ENCODE data around the gene KCTD19. TPM values are rescaled to one million over a fixed set of nuclear protein-coding genes. Genes with fewer than 3 reads are reported as not detected.
A peak's percentile ranks its signal among the peaks of the same experiment; 100 is the strongest.

The KCTD19 gene
- total and polyA plus RNA-seq, 5 donors from 2014 or later: not detected

DNA sequence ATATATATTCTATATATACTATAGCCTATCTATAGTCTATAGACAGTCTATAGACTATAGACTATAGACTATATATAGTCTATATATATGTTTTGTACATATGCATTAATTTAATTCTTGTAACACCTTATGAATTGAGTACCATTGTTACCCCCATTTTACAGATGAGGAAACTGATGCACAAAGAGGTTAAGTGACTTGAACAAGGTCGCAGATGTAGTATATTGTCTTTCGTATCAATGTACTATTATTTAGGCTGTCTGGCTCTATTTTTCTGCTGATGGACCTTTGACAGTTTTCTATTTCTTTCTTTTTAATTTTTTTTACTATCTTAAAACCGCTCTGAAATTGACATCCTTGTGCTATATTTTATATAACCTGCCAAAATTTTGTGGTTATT is 14.7 kb upstream of the KCTD19 start:
- peaks cover 0 to 2% (median 0%) of the 10 kb centered on the region in 7 donors for H3K9me3 Mint-ChIP-seq
- Histone ChIP-seq H3K9me3 (ENCODE audit: control insufficient read depth in 2 of 2, low read length in 2 of 2) (no peaks in the 10 kb centered on the region), H3K4me3 (ENCODE audit: low read depth, low read length) (no peak overlapping the region), H3K36me3 (ENCODE audit: control insufficient read depth, insufficient read depth, low read length) (no peaks in the 10 kb centered on the region), H3K27ac (ENCODE audit: insufficient read depth, low read length, poor library complexity, severe bottlenecking) (no peak overlapping the region), H3K4me1 (ENCODE audit: control insufficient read depth, insufficient read depth, low read length, poor library complexity, severe bottlenecking) (no peaks in the 10 kb centered on the region), H3K27me3 (ENCODE audit: control insufficient read depth, insufficient read depth, low read length) (peaks cover 16% of the 10 kb centered on the region)
- H3K27ac Mint-ChIP-seq: no peak overlapping the region
- no peaks in the 10 kb centered on the region for H3K36me3 Mint-ChIP-seq
- DNase-seq (no peak), ATAC-seq (ENCODE audit: low read depth in 2 of 2) (no peak)
- no peak overlapping the region for H3K4me3 Mint-ChIP-seq
- peaks cover 29% of the 10 kb centered on the region for H3K27me3 Mint-ChIP-seq
- H3K4me1 Mint-ChIP-seq: no peaks in the 10 kb centered on the region

DNA sequence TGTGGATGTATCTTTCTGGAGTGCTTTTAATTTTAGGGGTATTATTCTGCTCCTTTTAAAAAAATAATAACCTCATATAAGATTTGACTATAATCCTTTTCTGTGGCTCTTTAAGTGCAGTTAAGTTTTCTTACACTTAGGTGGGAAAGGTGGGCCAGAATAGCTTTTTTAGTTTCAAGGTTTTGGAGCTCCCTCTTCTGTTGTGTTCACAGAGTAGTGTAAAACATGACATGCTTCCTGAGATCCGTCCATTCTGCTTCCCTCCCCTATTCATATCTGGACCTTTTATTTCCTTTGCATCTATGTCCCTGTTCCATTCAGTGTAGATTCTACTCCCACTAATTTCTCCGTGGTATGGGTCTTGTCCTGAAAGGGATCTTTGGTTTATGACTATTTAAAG is 12.9 kb upstream of the KCTD19 start:
- DNase-seq (no peak), ATAC-seq (ENCODE audit: low read depth in 2 of 2) (no peak)
- Histone ChIP-seq H3K27ac (ENCODE audit: insufficient read depth, low read length, poor library complexity, severe bottlenecking) (no peak overlapping the region), H3K9me3 (ENCODE audit: control insufficient read depth in 2 of 2, low read length in 2 of 2) (no peaks in the 10 kb centered on the region), H3K36me3 (ENCODE audit: control insufficient read depth, insufficient read depth, low read length) (no peaks in the 10 kb centered on the region), H3K27me3 (ENCODE audit: control insufficient read depth, insufficient read depth, low read length) (peaks cover 12% of the 10 kb centered on the region), H3K4me3 (ENCODE audit: low read depth, low read length) (no peak overlapping the region), H3K4me1 (ENCODE audit: control insufficient read depth, insufficient read depth, low read length, poor library complexity, severe bottlenecking) (no peaks in the 10 kb centered on the region)
- H3K9me3 Mint-ChIP-seq: peaks cover 0 to 11% (median 2%) of the 10 kb centered on the region in 7 donors
- peaks cover 24% of the 10 kb centered on the region for H3K27me3 Mint-ChIP-seq
- no peak overlapping the region for H3K27ac Mint-ChIP-seq
- no peak overlapping the region for H3K4me3 Mint-ChIP-seq
- no peaks in the 10 kb centered on the region for H3K4me1 Mint-ChIP-seq
- no peaks in the 10 kb centered on the region for H3K36me3 Mint-ChIP-seq

- Mint-ChIP-seq H3K27ac (no peak overlapping the region), H3K36me3 (no peaks in the 10 kb centered on the region), H3K4me3 (peak overlapping the region in 1 of 4 donors; percentile 62), H3K4me1 (no peaks in the 10 kb centered on the region), H3K9me3 (peaks cover 0 to 15% (median 2%) of the 10 kb centered on the region in 7 donors), H3K27me3 (peaks cover 28% of the 10 kb centered on the region)
- Histone ChIP-seq H3K36me3 (ENCODE audit: control insufficient read depth, insufficient read depth, low read length) (no peaks in the 10 kb centered on the region), H3K4me3 (ENCODE audit: low read depth, low read length) (no peak overlapping the region), H3K27ac (ENCODE audit: insufficient read depth, low read length, poor library complexity, severe bottlenecking) (no peak overlapping the region), H3K9me3 (ENCODE audit: control insufficient read depth in 2 of 2, low read length in 2 of 2) (no peaks in the 10 kb centered on the region), H3K27me3 (ENCODE audit: control insufficient read depth, insufficient read depth, low read length) (peaks cover 9% of the 10 kb centered on the region), H3K4me1 (ENCODE audit: control insufficient read depth, insufficient read depth, low read length, poor library complexity, severe bottlenecking) (no peaks in the 10 kb centered on the region)
- DNase-seq: no peak
- ATAC-seq (ENCODE audit: low read depth in 2 of 2): no peak
These were observed 10.1 kb upstream of the KCTD19 start for GRCh38 chr16:67336648-67337047.

DNA sequence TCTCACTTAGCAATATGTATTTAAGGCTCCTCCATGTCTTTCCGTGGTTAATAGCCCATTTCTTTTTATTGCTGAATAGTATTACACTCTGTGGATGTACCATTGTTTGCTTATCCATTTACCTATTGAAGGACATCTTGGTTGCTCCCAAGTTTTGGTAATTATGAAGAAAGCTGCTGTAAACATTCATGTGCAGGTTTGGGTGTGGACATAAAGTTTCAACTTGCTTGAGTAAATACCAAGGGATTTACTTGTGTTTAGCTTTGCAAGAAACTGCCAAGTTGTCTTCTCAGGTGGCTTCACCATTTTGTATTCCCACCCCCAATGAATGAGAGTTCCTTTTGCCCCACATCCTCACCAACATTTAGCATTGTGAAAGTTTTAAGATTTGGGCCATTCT is 9.6 kb upstream of the KCTD19 start:
- no peaks in the 10 kb centered on the region for H3K4me1 ChIP-seq (ENCODE audit: control insufficient read depth, insufficient read depth, low read length, poor library complexity, severe bottlenecking)
- peak overlapping the region in 1 of 4 donors; percentile 62 for H3K4me3 Mint-ChIP-seq
- peaks cover 7% of the 10 kb centered on the region for H3K27me3 ChIP-seq (ENCODE audit: control insufficient read depth, insufficient read depth, low read length)
- no peak for DNase-seq
- peaks cover 29% of the 10 kb centered on the region for H3K27me3 Mint-ChIP-seq
- H3K9me3 Mint-ChIP-seq: peaks cover 0 to 15% (median 2%) of the 10 kb centered on the region in 7 donors
- no peaks in the 10 kb centered on the region for H3K4me1 Mint-ChIP-seq
- H3K4me3 ChIP-seq (ENCODE audit: low read depth, low read length): no peak overlapping the region
- H3K9me3 ChIP-seq (ENCODE audit: control insufficient read depth in 2 of 2, low read length in 2 of 2): no peaks in the 10 kb centered on the region
- ATAC-seq (ENCODE audit: low read depth in 2 of 2): no peak
- no peak overlapping the region for H3K27ac ChIP-seq (ENCODE audit: insufficient read depth, low read length, poor library complexity, severe bottlenecking)
- no peaks in the 10 kb centered on the region for H3K36me3 ChIP-seq (ENCODE audit: control insufficient read depth, insufficient read depth, low read length)
- no peaks in the 10 kb centered on the region for H3K36me3 Mint-ChIP-seq
- H3K27ac Mint-ChIP-seq: no peak overlapping the region

DNA sequence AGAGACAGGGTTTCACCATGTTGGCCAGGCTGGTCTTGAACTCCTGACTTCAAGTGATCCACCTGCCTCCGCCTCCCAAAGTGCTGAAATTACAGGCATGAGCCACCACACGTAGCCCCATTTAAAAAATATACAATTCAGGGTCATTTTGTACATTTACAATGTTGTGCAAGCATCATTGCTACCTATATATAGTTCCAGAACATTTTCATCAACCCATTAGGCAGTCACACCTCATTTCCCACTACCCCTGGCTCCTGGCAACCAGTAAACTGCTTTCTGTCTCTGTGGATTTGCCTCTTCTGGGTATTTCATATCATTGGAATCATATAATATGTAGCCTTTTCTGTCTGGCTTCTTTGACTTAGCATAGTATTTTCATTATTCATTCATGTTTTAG is 6.8 kb upstream of the KCTD19 start:
- ATAC-seq (ENCODE audit: low read depth in 2 of 2): no peak
- H3K27me3 Mint-ChIP-seq: peaks cover 42% of the 10 kb centered on the region
- H3K4me3 Mint-ChIP-seq: no peak overlapping the region
- no peaks in the 10 kb centered on the region for H3K4me1 ChIP-seq (ENCODE audit: control insufficient read depth, insufficient read depth, low read length, poor library complexity, severe bottlenecking)
- H3K4me3 ChIP-seq (ENCODE audit: low read depth, low read length): no peak overlapping the region
- no peaks in the 10 kb centered on the region for H3K4me1 Mint-ChIP-seq
- no peaks in the 10 kb centered on the region for H3K9me3 ChIP-seq (ENCODE audit: control insufficient read depth in 2 of 2, low read length in 2 of 2)
- no peaks in the 10 kb centered on the region for H3K36me3 Mint-ChIP-seq
- peaks cover 0 to 15% (median 2%) of the 10 kb centered on the region in 7 donors for H3K9me3 Mint-ChIP-seq
- no peak overlapping the region for H3K27ac Mint-ChIP-seq
- H3K36me3 ChIP-seq (ENCODE audit: control insufficient read depth, insufficient read depth, low read length): no peaks in the 10 kb centered on the region
- H3K27ac ChIP-seq (ENCODE audit: insufficient read depth, low read length, poor library complexity, severe bottlenecking): no peak overlapping the region
- H3K27me3 ChIP-seq (ENCODE audit: control insufficient read depth, insufficient read depth, low read length): no peaks in the 10 kb centered on the region
- no peak for DNase-seq

- no peak overlapping the region for H3K27ac ChIP-seq (ENCODE audit: insufficient read depth, low read length, poor library complexity, severe bottlenecking)
- H3K9me3 ChIP-seq (ENCODE audit: control insufficient read depth in 2 of 2, low read length in 2 of 2): no peaks in the 10 kb centered on the region
- H3K36me3 ChIP-seq (ENCODE audit: control insufficient read depth, insufficient read depth, low read length): no peaks in the 10 kb centered on the region
- H3K4me1 ChIP-seq (ENCODE audit: control insufficient read depth, insufficient read depth, low read length, poor library complexity, severe bottlenecking): peaks cover 8% of the 10 kb centered on the region
- H3K4me3 Mint-ChIP-seq: no peak overlapping the region
- H3K36me3 Mint-ChIP-seq: no peaks in the 10 kb centered on the region
- peaks cover 0 to 9% (median 4%) of the 10 kb centered on the region in 4 donors for H3K4me1 Mint-ChIP-seq
- H3K27ac Mint-ChIP-seq: no peak overlapping the region
- ATAC-seq (ENCODE audit: low read depth in 2 of 2) (no peak), DNase-seq (no peak)
- peaks cover 0 to 11% (median 0%) of the 10 kb centered on the region in 7 donors for H3K9me3 Mint-ChIP-seq
- no peak overlapping the region for H3K4me3 ChIP-seq (ENCODE audit: low read depth, low read length)
- peaks cover 7% of the 10 kb centered on the region for H3K27me3 ChIP-seq (ENCODE audit: control insufficient read depth, insufficient read depth, low read length)
- H3K27me3 Mint-ChIP-seq: peaks cover 57% of the 10 kb centered on the region
These were observed 3.4 kb upstream of the KCTD19 start for GRCh38 chr16:67329901-67330300.

DNA sequence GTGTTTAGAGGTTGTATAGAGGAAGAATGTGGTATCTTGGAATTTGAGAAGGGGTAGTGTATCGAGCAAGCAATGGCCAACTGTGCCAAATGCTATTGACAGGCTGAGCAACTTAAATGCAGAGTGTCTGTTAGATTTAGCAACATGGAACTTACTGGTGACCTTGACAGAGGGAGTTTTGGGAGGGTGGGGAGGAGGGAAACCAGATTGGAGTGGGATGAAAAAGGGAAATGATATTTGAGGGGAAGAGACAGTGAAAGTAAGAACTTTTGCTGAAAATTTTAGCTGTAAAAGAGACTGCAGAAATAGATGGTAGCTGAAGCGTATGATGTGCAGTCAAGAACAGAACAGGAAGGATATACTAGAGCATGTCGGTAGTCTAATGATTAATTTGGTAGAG is 1.2 kb upstream of the KCTD19 start:
- peak overlapping the region in 1 of 3 donors; percentile 70 for H3K27ac Mint-ChIP-seq
- H3K4me3 Mint-ChIP-seq: no peak overlapping the region

DNA sequence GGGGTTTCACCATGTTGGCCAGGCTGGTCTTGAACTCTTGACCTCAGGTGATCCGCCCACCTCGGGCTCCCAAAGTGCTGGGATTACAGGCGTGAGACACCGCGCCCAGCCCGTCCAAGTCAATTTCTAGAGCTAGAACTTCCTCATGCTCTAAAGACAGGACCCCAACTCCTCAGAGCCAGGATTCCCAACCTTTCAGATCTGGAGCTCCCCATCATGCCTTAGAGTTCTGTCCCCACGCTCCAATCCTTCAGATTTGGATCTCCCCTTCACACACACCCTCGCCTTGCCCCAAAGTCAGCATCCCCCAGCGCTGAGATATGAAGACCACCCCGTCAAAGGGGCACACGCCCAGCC is 448 bp downstream of the KCTD19 start:
- no peaks in the 10 kb centered on the region for H3K36me3 Mint-ChIP-seq
- peaks cover 0 to 3% (median 0%) of the 10 kb centered on the region in 7 donors for H3K9me3 Mint-ChIP-seq
- Histone ChIP-seq H3K4me1 (ENCODE audit: control insufficient read depth, insufficient read depth, low read length, poor library complexity, severe bottlenecking) (peaks cover 8% of the 10 kb centered on the region), H3K4me3 (ENCODE audit: low read depth, low read length) (no peak overlapping the region), H3K9me3 (ENCODE audit: control insufficient read depth in 2 of 2, low read length in 2 of 2) (no peaks in the 10 kb centered on the region), H3K36me3 (ENCODE audit: control insufficient read depth, insufficient read depth, low read length) (no peaks in the 10 kb centered on the region), H3K27ac (ENCODE audit: insufficient read depth, low read length, poor library complexity, severe bottlenecking) (no peak overlapping the region), H3K27me3 (ENCODE audit: control insufficient read depth, insufficient read depth, low read length) (peaks cover 23% of the 10 kb centered on the region)
- peaks cover 77% of the 10 kb centered on the region for H3K27me3 Mint-ChIP-seq
- DNase-seq (no peak), ATAC-seq (ENCODE audit: low read depth in 2 of 2) (no peak)
- peaks cover 5 to 9% (median 6%) of the 10 kb centered on the region in 4 donors for H3K4me1 Mint-ChIP-seq
- H3K27ac Mint-ChIP-seq: peak overlapping the region in 2 of 3 donors; percentile 60 to 67
- peak overlapping the region in 3 of 4 donors; percentile 22 to 73 (median 59) for H3K4me3 Mint-ChIP-seq

More for the DNA sequence above, 1.2 kb upstream of the KCTD19 start:
- Histone ChIP-seq H3K27ac (ENCODE audit: insufficient read depth, low read length, poor library complexity, severe bottlenecking) (no peak overlapping the region), H3K27me3 (ENCODE audit: control insufficient read depth, insufficient read depth, low read length) (peaks cover 19% of the 10 kb centered on the region), H3K4me1 (ENCODE audit: control insufficient read depth, insufficient read depth, low read length, poor library complexity, severe bottlenecking) (peaks cover 8% of the 10 kb centered on the region), H3K4me3 (ENCODE audit: low read depth, low read length) (no peak overlapping the region), H3K36me3 (ENCODE audit: control insufficient read depth, insufficient read depth, low read length) (no peaks in the 10 kb centered on the region), H3K9me3 (ENCODE audit: control insufficient read depth in 2 of 2, low read length in 2 of 2) (no peaks in the 10 kb centered on the region)
- Mint-ChIP-seq H3K27me3 (peaks cover 70% of the 10 kb centered on the region), H3K36me3 (no peaks in the 10 kb centered on the region), H3K4me1 (peaks cover 5 to 9% (median 6%) of the 10 kb centered on the region in 4 donors), H3K9me3 (peaks cover 0 to 3% (median 0%) of the 10 kb centered on the region in 7 donors)
- ATAC-seq (ENCODE audit: low read depth in 2 of 2) (no peak), DNase-seq (no peak)
